GM12864 (cell line): ENCODE results near the gene MSI2.

ENCODE experiments used
- DNase-seq: peaks from one replicate; pipeline ENCODE4 v3.0.0-alpha.2; 2011; ENCODE audit warnings: low read depth
- H3K4me3 ChIP-seq: 2 replicates; pipeline ENCODE4 v1.5.1; 2011; ENCODE audit warnings: mild to moderate bottlenecking, low read depth, low read length, control low read depth
- TF ChIP-seq, protein P1 (sequence below): IDR thresholded peaks from 2 replicates; pipeline ENCODE4 v1.5.1; 2011; ENCODE audit warnings: low read depth, mild to moderate bottlenecking, moderate library complexity, low read length, control low read depth, inconsistent platforms; ENCODE audit errors: missing control alignments

The MSI2 gene

DNA sequence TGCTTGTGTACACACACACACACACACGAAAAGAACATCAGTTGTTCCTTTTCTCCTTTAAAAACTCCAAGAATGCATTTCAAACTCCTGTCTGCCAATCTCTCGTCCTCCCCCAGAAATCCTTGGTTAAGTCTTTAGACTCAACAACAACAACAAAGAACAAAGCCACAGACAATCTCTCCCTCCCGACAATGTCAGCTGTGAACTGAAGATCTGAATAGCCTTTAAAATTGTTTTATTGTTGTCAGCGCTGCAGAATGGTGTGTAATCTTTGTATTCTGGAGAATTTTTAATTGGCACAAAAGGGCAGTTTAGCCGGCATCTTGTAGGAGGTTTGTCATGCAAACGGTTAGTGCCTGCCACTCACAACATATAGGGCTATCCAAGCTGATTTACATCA is 219.5 kb downstream of the MSI2 start:
- DNase-seq: no peak
- H3K4me3 ChIP-seq: no peak overlapping the region
- TF ChIP-seq, protein P1, sequence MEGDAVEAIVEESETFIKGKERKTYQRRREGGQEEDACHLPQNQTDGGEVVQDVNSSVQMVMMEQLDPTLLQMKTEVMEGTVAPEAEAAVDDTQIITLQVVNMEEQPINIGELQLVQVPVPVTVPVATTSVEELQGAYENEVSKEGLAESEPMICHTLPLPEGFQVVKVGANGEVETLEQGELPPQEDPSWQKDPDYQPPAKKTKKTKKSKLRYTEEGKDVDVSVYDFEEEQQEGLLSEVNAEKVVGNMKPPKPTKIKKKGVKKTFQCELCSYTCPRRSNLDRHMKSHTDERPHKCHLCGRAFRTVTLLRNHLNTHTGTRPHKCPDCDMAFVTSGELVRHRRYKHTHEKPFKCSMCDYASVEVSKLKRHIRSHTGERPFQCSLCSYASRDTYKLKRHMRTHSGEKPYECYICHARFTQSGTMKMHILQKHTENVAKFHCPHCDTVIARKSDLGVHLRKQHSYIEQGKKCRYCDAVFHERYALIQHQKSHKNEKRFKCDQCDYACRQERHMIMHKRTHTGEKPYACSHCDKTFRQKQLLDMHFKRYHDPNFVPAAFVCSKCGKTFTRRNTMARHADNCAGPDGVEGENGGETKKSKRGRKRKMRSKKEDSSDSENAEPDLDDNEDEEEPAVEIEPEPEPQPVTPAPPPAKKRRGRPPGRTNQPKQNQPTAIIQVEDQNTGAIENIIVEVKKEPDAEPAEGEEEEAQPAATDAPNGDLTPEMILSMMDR: no peak

DNA sequence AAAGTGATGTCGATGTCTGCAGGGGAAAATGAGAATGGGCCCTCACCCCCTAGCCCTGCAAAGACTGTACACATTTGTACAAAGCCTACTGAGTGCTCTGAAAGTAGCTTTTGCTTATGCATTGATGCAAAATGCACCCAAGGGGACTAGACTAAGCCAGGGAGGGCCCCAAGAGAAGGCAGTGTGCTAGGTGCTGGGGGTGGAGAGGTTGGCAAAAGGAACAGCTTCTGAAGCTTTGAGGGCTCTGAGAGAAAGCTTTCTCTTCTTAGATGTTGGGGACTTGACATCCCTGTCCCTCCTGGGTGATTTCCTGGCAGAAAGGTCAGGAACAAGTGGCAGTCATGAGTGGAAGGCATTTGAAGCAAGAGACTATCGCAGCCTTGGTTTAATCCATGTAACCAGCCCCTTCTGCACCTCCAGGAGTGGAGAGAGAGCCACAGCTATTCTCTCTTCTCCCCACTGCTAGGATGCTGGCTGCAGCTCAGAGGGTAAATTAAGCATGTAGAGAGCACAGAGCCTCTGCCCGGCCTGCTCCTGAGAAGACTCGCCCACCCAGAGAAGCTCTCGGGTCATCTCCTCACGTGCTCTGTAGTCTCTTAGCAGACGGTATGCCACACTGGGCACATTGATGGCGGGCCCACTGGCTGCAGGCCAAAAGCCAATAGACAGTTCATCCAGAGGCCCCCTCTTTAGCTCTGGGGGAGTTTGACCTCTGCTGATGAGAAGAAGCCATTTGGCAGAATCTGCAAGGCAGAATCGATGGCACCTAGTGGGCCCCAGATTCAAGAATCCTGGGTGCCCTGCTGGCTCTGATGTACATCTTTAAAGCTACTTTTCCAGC is 221.4 kb downstream of the MSI2 start:
- DNase-seq: no peak
- no peak overlapping the region for H3K4me3 ChIP-seq
- TF ChIP-seq, protein P1: no peak

DNA sequence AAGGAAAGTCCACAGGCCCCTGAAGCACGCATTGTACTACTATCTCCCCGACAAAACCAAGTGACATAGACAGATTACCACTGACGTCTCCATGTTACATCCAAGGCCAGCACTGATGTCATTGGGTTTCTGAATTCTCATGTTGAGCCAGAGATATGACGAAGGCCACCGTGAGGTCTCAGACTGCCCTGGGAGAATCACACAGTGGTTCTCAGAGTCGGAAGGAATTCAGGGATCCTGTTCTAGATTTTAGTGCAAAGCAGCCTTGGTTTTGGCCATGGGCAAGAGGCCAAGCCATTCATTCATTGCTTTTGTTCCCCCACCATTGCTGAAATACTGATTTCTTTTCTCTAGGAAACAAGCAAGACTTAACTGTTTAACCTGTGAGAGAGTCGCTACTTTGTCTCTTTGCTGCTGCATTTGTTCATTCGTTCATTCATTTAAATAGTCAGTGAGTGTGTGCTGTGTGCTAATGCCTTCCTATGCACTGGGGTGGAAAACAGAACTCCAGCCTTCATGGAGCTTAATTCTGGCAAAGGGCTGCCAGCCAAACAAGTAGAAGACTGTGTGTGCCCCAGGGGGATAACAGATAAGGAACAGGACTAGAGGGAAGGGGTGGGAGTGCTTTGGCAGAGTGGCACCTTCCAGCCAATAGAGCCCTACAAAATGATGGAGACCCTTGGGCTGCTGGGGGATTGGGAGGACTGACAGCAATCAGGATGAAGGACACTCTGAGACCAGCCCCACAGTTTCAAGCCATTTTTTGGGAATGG is 222.3 kb downstream of the MSI2 start:
- H3K4me3 ChIP-seq: no peak overlapping the region
- TF ChIP-seq, protein P1: no peak
- no peak for DNase-seq

DNA sequence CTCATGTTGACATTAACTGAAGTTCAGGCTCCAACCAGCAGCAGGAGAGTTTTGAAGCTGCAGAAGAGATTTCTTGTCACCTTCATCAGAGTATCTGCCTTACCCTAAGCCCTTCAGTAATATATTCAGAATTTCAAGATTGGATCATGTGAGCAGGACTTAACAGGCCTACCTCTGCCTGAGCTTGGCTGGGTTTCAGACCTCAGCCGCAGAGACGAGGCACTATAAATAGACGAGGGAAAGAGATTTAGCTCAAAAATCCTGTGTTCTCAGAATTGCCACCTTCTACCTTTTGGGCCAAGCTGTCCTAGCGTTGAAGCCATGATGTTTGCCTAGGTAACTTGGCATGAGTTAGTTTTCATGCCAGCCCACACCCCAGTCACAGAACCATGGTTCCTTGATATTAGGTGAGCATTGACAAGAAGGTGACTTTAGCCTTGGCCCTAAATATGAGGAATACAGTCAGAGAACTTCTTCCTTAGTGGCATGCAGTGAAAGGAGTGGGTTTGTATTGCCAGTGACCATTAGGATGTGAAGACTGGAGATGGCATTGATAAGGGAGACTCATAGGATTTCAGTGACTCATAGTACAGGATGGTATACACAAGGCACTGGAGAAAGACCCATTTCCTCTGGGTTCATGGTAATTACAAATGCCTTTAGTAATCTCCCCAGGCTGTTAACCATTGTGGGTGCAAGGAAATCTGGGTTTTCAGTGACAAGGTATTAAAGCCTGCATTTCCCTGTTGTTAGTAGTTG is 224.3 kb downstream of the MSI2 start:
- DNase-seq: no peak
- H3K4me3 ChIP-seq: no peak overlapping the region
- TF ChIP-seq, protein P1: no peak

GRCh38 chr17:57481910-57482391 is 225.6 kb downstream of the MSI2 start:
- TF ChIP-seq, protein P1: no peak
- DNase-seq: no peak
- H3K4me3 ChIP-seq: no peak overlapping the region

- DNase-seq: no peak
- no peak overlapping the region for H3K4me3 ChIP-seq
- TF ChIP-seq, protein P1: no peak
These were observed 226.3 kb downstream of the MSI2 start for GRCh38 chr17:57482657-57483056.
